ENCODE data around the gene GPR12.

DNA sequence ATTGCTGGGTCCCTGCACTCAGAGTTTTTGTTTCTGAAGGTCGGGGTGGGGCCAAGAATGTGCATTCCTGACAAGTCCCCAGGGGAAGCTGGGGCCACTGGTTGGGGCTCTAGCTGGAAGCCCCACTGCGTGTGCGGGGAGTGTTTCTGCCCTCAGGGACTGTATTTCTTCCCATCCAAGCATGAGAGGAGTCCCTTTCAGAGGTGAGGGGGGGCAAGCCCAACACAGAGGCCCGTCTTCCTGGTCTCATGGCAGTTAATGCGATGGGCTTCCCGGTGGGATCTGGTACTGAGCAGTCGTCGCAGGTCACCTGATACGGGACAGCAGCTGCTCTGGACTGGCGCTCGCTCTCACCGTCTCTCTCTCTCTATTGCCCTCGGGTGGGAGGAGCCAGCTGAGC, 50.4 kb downstream of the GPR12 start:
- TF ChIP-seq, protein P1, sequence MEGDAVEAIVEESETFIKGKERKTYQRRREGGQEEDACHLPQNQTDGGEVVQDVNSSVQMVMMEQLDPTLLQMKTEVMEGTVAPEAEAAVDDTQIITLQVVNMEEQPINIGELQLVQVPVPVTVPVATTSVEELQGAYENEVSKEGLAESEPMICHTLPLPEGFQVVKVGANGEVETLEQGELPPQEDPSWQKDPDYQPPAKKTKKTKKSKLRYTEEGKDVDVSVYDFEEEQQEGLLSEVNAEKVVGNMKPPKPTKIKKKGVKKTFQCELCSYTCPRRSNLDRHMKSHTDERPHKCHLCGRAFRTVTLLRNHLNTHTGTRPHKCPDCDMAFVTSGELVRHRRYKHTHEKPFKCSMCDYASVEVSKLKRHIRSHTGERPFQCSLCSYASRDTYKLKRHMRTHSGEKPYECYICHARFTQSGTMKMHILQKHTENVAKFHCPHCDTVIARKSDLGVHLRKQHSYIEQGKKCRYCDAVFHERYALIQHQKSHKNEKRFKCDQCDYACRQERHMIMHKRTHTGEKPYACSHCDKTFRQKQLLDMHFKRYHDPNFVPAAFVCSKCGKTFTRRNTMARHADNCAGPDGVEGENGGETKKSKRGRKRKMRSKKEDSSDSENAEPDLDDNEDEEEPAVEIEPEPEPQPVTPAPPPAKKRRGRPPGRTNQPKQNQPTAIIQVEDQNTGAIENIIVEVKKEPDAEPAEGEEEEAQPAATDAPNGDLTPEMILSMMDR (IDR thresholded peaks at IDR 0.05), result no peak
- TF ChIP-seq EP300 (IDR thresholded peaks at IDR 0.05) (no peak), POLR2A (IDR thresholded peaks at IDR 0.05) (no peak)
